DMS53 (cell line): ENCODE measurements around the gene SMIM44.
"Not testable (repeated sequence)": the region's sequence is repeated elsewhere in the genome, so short reads cannot be mapped to it uniquely, and the experiment has no call there.

Source experiments
- DNase-seq: peaks from one replicate; lab custom pipeline; 2025; lab: John Stamatoyannopoulos, UW

The SMIM44 gene

GRCh38 chr19:3457528-3458228 is 25.6 kb downstream of the SMIM44 start:
- no peak for DNase-seq

DNA sequence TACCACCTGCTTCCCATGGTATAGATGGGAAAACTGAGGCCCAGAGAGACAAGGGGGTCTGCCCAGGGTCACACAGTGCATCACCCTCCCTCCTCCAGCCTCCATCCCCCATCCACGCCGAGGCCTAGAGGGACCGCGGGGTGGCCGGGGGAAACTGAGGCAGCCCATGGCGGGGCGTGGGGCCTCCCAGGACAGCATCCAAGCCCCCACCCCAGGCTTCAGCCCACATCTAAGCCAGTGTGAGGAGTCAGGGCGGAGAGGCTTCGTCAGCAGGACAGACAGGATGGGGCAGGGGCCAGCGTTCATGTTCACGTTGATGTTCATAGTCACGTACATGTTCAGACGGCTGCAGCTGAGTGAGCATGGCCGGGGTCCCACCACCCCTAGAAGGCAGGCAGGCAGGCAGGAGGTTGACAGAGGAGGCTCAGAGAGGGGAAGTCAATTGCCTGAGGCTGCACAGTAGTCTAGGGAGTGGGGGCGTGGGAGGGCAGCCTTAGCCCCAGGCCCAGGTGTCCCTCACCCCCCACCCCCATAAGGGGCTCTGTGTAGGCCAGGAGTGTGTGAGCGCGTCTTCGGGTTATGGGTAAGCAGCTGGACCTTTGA is 26.2 kb downstream of the SMIM44 start:
- DNase-seq, result no peak

- DNase-seq, result no peak
These were observed 27.2 kb downstream of the SMIM44 start for GRCh38 chr19:3455960-3456601.

- DNase-seq, result no peak
These were observed 27.8 kb downstream of the SMIM44 start for GRCh38 chr19:3455393-3455955.

DNA sequence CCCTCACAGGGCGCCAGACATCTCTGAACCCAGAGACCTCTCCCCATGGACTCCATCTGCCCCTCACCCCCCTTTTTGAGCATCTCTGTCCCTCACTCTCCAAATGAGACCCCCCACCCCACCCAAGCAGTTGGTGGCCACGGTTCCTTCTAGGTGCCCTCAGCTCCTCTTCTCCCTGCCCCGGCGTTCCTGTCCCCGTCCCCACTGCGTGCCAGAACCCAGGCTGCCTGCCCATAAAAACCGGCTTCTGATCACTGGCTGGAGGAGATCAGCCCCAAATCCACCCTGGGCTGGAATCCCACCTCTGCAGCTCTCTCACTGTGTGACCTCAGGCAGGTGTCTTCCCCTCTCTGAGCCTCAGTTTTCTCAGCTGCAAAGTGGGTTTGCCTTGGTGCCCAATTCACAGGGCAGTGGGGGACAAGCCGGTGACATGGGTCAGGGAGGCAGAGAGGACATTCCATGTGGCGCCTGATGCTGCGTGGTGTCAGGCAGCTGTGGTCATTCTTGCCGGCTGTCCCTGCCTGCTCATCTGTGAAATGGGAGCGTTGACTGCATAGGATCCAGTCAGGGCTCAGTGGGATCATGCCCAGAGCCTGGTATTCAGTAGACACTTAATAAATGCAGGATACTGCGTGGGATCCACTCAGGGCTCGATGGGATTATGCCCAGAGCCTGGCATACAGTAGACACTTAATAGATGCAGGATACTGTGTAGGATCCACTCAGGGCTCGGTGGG is 28.4 kb downstream of the SMIM44 start:
- DNase-seq, result no peak

GRCh38 chr19:3453840-3454239 is 29.4 kb downstream of the SMIM44 start:
- no peak for DNase-seq

- DNase-seq, result not testable (repeated sequence)
These were observed 30.4 kb downstream of the SMIM44 start for GRCh38 chr19:3452942-3453214.

DNA sequence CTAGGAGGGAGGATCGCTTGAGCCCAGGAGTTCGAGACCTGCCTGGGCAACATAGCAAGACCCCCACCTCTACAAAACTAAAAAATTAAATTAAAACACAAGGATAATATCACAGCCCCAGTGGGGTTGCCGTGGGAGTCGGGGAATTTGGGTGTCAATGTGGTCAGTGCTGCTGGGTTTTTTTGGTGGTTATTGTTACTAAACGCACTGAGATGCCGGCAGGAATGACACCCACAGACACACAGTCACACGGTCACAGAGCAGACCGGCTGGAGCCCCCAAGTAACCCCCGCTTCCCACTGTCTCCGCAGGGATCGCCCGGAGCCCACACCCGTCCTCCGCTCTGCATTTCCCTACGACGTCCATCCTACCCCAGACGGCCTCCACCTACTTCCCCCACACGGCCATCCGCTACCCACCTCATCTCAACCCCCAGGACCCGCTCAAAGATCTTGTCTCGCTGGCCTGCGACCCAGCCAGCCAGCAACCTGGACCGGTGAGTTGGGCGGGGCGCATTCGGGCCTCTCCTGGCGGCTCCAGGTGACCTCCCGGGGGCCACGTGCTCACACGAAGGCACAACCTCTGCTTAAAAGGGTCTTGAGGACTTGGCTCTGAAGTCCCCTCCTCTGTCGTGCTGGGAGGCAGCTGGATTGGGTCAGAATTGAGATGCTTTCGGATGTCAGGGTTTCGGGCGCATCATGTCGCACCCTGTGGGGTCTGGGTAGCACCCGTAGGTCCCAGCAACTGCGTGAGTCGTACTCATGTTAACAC is 30.9 kb downstream of the SMIM44 start:
- DNase-seq, result no peak

GRCh38 chr19:3451451-3451866 is 31.8 kb downstream of the SMIM44 start:
- DNase-seq, result no peak

DNA sequence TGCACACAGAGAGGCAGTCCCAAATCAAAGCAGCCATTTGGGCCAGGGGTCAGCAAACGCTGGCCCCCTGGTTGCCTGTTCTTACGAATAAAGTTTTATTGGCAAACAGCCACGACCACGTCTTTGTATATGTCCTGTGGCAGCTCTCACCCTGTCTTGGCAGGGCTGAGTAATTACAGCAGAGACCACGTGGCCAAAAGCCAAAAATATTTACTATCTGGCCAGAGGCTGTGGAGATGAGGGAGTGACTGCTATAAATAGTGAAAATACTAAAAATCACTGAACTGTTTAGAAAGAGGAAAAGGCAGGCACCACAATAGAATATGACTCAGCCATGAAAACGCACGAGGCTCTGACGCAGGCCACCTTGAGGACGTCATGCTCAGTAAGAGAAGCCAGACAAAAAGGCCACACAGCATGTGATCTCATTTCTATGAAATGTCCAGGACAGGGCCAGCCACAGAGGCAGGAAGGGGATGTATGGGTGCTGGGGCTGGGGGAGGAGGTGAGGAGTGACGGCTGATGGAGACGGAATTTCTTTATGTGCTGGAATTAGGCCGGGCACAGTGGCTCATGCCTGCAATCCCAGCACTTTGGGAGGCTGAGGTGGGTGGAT is 32.3 kb downstream of the SMIM44 start:
- DNase-seq, result peak; percentile 30

DNA sequence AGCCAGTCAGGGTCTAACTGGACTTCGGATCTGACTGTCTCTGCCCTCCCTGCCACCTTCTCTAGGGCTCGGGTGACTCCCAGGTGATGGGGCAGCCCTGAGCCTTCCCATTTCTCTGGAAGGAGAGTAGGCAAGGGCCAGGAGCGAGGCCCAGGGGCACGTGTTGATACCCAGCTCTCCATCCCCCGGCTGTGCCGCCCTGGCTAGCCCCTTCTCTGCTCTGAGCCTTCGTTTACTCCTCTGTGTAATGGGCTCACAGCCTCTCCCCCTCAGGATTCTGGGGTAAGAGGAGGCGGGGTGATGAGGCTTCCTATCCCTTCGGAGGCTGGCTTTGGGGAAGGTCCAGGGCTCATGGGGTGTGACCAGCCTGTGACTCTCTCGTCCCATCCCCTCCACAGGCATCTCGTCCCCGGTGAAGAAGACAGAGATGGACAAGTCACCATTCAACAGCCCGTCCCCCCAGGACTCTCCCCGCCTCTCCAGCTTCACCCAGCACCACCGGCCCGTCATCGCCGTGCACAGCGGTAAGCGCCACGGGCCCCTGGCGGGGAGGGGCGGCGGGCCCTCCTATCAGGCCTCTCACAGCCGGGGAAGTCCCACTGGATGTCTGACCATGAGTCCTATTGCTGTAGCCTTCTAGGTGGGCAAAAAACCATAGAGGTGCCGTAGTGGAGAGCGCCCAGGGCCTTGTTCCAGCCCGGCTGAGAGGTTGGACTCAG is 34.5 kb downstream of the SMIM44 start:
- DNase-seq, result no peak

DNA sequence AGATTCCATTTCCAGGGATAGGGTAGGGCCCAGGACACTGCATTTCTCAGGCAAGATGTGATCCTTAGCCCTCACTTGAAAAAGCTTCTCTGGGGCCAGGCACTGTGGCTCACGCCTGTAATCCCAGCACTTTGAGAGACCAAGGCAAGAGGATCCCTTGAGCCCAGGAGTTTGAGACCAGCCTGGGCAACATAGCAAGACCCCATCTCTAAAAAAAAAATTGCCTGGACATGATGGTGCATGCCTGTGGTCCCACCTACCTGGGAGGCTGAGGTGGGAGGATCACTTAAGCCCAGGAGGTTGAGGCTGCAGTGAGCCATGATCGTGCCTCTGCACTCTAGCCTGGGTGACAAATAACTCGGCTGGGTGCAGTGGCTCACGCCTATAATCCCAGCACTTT is 36.6 kb downstream of the SMIM44 start:
- not testable (repeated sequence) for DNase-seq

- DNase-seq, result no peak
These were observed 38.5 kb downstream of the SMIM44 start for GRCh38 chr19:3444695-3445234.

GRCh38 chr19:3443840-3444694 is 39.2 kb downstream of the SMIM44 start:
- no peak for DNase-seq

DNA sequence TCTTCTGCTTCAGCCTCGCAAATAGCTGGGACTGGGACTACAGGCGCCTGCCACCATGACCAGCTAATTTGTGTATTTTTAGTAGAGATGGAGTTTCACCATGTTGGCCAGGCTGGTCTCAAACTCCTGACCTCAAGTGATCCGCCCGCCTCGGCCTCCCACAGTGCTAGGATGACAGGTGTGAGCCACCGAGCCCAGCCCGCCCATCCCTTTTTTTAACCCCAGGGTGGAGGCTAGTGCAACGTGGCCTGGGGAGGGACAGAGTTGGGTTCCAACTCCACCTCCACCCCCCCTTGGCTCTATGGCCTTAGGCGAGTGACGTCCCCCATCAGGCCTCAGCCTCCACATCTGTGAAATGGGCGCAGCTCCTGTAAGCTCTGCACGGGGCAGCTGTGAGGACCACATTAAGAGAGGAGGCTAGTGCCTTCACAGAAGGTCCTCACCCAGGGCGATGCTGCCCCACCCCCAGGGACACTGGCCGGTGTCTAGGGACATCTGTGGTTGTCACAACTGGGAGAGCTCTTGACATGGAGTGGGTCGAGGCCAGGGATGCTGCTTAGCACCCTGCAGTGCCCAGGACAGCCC is 40.7 kb downstream of the SMIM44 start:
- no peak for DNase-seq

DNA sequence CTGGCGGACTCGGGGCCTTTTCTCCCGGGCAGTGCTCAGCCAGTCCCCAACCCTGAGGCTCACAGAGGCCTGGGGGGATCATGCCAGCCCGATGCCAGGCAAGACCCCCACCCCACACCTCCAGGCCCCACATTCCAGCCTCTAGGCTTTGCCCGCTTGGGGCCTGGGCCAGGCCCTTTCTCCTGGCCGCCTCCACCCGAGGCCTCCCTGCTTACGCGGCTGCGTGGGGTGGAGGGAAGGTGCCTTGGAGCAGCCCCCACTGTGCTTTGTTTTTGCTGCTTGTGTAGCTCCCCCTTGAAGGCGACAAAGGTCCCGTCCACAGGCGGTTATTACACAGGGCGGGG is 41.3 kb downstream of the SMIM44 start:
- DNase-seq, result no peak

DNA sequence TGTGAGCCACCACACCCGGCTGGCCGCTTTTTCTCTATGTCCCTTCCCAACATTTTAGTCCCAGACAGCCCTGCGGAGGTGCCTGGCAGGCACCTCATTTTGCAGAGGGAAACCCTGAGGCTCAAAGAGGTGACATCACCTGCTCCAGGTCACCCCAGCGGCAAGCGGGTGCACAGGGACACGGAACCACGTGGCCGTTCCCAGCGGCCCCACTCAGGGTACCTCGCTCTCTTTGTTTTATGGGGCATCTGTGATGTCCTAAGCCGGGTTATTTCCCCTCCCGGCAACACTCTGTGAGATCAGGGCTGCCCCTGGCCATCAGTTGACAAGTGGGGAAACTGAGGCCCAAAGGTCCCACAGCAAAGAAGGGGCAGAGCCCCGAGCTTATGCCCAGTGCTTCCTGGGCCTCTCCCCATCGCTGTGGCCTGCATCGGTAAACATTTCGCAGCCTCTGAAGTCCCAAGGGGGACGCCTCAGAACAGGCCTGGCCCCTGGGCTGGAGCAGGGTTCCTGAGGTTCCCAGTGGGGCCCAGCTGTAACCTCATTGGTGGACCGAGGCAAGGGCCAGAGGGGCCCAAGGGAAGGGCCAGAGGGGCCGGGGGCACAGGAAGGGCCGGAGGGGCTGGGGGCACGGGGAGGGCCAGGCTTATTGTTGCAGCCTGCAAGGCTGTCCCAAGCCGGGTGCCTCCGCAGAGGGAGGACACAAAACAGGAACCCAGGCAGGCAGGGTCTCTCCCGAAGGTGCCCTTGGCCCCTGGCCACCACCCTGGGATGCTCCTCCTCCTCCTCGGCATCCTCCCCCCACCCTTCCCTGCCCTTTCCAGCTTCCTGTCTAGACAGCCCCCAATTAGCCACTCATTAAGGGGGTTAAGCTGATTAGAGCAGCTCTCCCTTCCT is 41.9 kb downstream of the SMIM44 start:
- no peak for DNase-seq

DNA sequence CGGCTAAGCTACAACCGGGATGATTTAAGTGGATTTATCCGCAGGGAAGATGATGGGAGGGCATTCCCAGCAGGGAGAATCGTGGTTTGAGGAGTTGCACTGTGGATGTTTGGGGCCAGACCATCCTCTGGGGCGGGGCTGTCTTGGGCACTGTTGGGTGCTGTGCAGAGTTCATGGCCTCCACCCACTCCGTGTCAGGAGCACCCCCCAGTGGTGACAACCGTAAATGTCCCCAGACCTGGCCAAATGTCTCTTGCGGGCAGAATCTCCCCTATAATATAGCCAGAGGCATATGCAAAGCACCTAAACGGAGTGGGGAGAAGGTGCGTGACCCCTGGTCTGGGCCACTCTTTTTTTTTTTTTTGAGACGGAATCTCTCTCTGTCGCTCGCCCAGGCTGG is 43.2 kb downstream of the SMIM44 start:
- DNase-seq, result peak; percentile 72
